ENCODE measurements around the gene VPS33B.
A peak's percentile ranks its signal among the peaks of the same experiment; 100 is the strongest.

The VPS33B gene

GRCh38 chr15:90974216-90974615, 48.2 kb downstream of the VPS33B start:
- DNase-seq: no peak

- DNase-seq: no peak
Measured at GRCh38 chr15:90972133-90972532, 50.3 kb downstream of the VPS33B start.

- DNase-seq: no peak
Measured at GRCh38 chr15:90970274-90970673, 52.1 kb downstream of the VPS33B start.

- no peak for DNase-seq
Measured at GRCh38 chr15:90968434-90968833, 54.0 kb downstream of the VPS33B start.

GRCh38 chr15:90967206-90967605, 55.2 kb downstream of the VPS33B start:
- no peak for DNase-seq

- no peak for DNase-seq
Measured at GRCh38 chr15:90966262-90966661, 56.1 kb downstream of the VPS33B start.

- no peak for DNase-seq
Measured at GRCh38 chr15:90962021-90962420, 60.4 kb downstream of the VPS33B start.

GRCh38 chr15:90960298-90961091, 61.9 kb downstream of the VPS33B start:
- DNase-seq: no peak

- DNase-seq: peak; percentile 48
Measured at GRCh38 chr15:90959894-90960293, 62.5 kb downstream of the VPS33B start.

GRCh38 chr15:90959028-90959595, 63.3 kb downstream of the VPS33B start:
- no peak for DNase-seq

GRCh38 chr15:90957791-90958190, 64.6 kb downstream of the VPS33B start:
- no peak for DNase-seq

GRCh38 chr15:90957031-90957790, 65.2 kb downstream of the VPS33B start:
- peak; percentile 47 for DNase-seq

- peak; percentile 72 for DNase-seq
Measured at GRCh38 chr15:90956274-90957030, 65.9 kb downstream of the VPS33B start.

GRCh38 chr15:90955624-90956273, 66.6 kb downstream of the VPS33B start:
- DNase-seq: no peak

- DNase-seq: peak; percentile 96
Measured at GRCh38 chr15:90954712-90955623, 67.4 kb downstream of the VPS33B start, which contains the start of gene RCCD1. RCCD1 (plus strand) TSS chr15:90954884; CDS start chr15:90956735, 1,851 bp downstream.

- DNase-seq: no peak
Measured at GRCh38 chr15:90953947-90954711, 68.3 kb downstream of the VPS33B start.

GRCh38 chr15:90952901-90953677, 69.3 kb downstream of the VPS33B start:
- DNase-seq: no peak

GRCh38 chr15:90950676-90951075, 71.7 kb downstream of the VPS33B start:
- DNase-seq: no peak

GRCh38 chr15:90949979-90950675, 72.3 kb downstream of the VPS33B start:
- DNase-seq: no peak

Measured in fibroblast of skin of back (primary cell).